DMS114 treated with DMSO at 0.1 percent for 48 hours (cell line): ENCODE results near the gene VAV1.
"Not testable (repeated sequence)": the region's sequence is repeated elsewhere in the genome, so short reads cannot be mapped to it uniquely, and the experiment has no call there.

Source experiments
- DNase-seq: peaks from one replicate; lab custom pipeline; 2025; ENCODE audit not compliant: unreplicated experiment; lab: John Stamatoyannopoulos, UW

Gene VAV1

DNA sequence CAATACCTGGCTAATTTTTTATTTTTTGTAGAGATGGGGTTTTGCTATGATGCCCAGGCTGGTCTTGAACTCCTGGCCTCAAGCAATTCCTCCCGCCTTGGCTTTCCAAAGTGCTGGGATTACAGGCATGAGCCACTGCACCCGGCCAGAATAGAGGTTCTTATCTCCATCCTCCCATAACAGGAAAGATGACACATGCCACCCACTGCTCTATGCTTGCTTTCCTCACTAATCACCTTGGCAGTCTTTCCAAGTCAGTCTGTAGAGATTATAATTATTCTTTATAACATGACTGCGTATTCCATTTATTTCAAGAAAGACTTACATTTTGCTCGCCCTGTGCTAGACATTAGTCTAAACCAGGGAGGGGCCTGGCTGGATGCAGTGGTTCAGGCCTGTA is 6.7 kb downstream of the VAV1 start:
- no peak for DNase-seq

DNA sequence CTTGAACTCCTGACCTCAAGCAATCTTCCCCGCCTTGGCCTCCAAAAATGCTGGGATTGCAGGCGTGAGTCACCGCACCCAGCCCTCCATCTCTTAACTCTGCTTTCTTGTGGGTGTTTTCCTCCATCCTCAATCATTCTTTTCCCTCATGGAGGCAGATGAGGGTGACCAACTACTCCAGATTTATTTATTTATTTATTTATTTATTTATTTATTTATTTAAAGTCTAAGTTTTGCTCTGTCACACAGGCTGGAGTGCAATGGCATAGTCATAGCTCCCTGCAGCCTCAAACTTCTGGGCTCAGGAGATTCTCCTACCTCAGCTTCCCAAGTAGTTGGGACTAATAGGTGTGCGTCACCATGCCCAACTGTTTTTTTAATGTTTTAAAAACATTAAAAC is 14.9 kb downstream of the VAV1 start:
- DNase-seq = no peak

DNA sequence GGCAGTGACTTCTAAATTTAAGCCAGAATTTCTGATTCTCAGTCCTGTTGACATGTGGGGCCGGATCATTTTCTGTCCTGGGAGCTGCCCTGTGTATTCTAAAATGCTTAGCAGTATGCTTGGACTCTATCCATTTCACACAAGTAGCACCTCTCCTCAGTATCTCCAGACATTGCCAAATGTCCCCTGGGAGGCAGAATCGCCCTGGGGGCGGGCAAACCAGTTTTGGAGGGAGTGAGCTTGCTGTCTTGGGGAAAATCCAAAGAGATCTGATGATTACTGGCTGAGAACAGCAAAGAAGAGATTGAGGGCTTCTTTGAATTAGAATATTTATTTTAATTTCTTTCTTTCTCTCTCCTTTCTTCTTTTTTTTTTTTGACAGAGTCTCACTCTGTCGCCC is 16.4 kb downstream of the VAV1 start:
- no peak for DNase-seq

DNA sequence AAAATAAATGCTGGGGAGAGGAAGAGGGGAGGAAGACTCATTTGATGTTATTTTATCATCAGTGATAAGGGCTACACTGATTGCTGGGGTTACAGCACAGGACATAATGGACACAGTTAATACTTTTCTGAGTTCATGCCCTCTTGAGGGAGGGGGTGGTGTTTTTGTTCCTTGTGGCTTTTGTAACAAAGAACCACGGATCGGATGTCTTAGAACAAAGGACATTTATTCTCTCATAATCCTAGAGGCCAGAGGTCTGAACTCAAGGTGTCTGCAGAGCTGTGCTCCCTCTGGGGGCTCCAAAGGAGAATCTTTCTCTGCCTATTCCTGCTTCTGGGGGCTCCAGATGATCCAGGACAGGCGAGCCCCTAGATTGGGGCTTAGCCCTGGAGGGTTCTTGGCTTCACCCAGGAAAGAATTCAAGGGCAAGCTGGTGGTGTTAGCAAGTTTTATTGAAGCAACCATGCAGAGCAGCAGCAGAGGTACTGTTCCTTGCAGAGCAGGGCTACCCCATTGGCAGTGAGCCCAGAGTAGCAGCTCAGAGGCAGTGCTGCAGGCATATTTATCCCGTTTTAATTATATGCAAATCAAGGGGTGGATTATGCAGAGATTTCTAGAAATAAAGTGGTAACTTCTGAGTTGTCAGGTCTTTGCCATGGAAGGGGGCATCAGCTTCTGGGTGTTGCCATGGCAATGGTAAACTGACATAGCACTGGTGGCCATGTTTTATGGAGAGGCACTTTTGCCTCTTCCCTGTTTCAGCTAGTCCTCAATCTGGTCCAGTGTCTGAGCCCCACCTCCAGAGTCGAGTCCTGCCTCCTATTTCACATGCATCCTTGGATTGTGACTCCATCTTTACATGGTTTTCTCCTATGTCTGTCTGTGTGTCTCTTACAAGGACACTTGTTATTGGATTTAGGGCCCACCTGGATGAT is 18.0 kb downstream of the VAV1 start:
- DNase-seq = no peak

DNA sequence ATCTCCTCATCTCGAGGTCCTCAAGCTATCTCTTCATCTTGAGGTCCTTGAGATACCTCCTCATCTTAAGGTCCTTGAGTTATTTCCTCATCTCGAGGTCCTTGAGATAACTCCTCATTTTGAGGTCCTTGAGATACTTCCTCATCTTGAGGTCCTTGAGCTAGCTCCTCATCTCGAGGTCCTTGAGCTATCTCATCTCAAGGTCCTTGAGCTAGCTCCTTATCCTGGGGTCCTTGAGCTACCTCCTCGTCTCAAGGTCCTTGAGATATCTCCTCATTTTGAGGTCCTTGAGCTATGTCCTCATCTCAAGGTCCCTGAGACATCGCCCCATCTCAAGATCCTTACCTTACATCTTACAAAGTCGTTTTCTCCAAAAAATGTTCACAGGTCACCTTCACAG is 18.7 kb downstream of the VAV1 start:
- no peak for DNase-seq

DNA sequence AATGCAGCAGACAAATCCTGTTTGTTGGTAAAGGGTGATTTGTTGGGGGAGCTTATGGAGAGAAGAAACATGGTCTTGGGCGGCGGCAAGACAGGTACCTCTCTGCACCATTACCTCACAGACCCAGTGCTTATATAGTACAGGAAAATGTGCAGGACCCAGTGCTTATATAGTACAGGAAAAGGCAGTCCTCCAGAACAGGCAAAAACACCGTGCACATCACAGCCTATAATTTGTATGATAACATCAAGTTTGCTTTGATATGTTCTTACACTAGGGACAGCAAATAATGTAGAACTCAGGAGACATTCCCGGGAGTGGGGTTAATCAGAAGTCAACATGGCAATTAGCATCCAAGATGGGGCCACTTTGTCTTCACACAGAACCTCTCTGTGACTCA is 20.9 kb downstream of the VAV1 start:
- DNase-seq = no peak

DNA sequence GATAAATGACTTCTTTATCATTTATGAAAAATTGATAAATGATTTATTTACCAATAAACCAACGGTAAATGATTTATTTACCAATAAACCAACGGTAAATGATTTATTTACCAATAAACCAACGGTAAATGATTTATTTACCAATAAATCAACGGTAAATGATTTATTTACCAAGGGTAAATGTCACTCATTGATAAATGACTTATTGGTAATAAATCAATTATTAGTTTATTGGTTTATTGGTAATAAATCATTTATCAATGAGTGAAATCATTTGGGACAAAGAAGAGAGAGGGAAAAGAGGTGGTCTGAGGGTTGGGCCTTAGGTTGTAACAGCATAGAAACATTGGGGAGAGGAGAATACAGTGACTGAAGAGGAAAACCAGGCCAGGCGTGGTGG is 21.5 kb downstream of the VAV1 start:
- no peak for DNase-seq

DNA sequence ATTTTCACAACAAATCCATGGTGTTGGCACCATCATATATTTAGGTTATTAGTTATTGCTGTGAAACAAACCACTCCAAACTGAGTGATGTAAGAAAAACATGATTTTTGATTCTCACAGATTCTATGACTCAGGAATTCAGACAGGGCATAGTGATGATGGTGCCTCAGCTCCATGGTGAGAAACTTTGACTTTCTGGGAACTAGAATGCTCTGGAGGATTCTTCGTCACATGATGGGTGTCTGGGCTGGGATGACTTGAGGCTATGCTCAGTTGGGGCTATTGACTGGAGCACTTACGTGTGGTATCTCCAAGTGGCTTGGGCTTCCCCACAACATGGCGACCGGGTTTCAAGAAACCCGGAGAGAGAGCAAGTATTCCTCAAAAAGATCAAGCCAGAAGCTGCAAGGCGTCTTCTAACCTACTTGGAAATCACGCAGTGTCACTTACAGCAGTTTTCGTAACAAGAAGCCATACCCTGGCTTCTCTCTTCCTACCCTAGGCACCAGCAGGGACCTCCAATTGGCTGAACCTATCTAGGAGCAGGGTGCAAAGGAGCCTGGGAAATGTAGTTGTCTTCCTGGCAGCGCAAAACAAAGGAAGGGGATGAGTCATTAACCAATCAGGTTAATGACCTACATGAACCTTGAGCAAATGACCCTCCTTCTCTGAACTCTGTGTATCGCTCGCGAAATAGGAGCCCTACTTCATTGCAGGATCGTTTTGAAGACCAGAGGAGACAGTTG is 22.4 kb downstream of the VAV1 start:
- DNase-seq = no peak

DNA sequence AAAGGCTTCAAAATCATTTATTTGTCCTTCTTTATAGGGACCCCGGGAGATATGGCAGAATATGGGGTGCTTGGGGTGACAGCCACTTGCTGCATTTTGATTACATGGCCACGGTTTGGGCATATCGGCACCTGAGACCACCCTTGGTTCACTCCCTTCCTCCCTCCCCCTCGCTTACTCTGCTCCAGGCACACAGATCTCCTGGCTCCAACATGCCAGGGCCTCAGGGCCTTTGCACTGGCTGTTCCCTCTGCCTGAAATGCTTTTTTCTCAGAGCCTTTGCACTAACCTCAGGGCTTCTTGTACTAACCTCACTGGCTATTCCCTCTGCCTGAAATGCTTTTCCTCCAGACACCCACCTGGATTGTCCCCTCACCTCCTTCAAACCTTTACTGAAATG is 23.8 kb downstream of the VAV1 start:
- DNase-seq = no peak

DNA sequence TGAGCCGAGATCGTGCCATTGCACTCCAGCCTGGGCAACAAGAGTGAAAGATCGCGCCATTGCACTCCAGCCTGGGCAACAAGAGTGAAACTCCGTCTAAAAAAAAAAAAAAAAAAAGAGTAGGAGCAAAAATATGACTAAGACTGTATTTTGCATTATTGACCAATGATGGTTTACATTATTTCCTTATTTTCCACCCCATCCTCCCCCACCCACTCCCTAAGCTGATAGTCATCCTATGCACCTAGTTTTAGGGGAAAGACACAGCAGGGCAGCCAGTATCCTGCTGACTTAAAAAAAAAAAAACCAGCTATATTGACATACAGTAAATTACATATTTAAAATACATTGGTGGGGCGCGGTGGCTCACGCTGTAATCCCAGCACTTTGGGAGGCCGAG is 25.1 kb downstream of the VAV1 start:
- DNase-seq = no peak

DNA sequence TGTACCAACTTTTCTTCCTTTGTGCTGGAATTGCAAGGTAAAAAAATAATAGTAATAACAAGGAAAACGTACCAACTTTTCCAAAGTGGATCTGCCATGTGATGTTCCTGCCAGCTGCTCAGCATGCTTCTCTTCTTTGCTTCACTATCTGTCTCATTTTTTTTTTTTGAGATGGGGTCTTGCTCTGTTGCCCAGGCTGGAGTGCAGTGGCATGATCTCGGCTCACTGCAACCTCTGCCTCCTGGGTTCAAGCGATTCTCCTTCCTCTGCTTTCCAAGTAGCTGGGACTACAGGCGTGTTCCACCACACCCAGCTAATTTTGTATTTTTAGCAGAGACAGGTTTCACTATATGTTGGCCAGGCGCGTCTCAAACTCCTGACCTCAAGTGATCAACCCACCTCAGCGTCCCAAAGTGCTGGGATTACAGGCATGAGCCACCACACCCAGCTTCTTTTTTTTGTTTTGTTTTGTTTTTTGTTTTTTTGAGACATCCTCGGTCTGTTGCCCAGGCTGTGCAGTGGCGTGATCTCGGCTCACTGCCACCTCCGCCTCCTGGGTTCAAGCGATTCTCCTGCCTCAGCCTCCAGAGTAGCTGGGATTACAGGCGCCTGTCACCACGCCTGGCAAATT is 27.8 kb downstream of the VAV1 start:
- DNase-seq = not testable (repeated sequence)

DNA sequence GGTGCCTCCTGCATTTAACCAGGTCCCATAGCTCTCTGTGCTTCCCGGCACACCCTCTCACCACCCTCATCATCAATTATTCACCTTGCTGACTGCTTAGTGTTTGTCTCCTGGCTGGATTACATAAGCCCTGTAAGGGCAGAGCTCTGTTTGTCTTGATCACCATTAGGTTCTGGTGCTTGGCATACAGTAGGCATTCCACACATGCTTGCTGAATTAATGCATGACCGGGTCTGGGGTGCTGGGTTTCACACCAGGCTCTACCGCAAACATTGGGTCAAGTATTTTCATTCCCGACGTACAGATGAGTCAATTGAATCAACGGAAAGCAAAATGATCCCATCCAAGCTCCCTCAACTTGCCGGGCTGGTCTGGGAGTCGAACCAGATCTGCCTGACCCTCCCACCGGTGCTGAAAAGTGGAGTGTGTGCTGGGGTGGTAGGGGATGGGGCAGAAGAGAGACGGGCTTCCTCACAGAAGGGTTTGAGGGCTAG is 28.5 kb downstream of the VAV1 start:
- no peak for DNase-seq

DNA sequence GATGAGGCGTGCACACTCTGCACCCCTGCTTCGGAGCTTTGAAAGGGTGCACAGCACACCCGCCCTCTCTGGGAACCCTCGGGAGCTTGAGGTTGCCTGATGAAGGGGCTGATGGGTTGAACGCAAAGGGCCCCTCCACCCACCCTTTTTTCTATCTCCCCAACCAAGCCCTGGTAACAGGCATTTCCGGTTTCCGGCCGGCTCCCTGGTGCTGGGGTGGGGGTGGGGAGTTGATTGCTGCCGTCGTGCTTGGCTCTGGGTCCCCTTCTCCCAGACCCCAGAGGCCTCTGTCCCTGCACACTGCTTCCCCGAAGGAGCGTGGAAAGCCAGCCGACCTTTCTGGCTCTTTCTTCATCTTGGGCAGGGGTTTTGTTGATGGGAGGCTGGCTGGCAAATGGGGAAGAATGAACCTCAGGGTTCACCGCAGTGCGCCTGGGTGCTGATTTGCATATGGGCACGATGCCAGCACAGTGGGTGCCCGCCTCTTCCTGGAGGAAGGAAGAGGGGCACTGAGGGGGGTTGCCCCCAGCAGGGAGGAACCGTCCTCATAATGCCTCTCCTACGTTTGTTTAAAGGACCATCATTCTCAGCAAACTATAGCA is 29.1 kb downstream of the VAV1 start:
- DNase-seq = no peak

DNA sequence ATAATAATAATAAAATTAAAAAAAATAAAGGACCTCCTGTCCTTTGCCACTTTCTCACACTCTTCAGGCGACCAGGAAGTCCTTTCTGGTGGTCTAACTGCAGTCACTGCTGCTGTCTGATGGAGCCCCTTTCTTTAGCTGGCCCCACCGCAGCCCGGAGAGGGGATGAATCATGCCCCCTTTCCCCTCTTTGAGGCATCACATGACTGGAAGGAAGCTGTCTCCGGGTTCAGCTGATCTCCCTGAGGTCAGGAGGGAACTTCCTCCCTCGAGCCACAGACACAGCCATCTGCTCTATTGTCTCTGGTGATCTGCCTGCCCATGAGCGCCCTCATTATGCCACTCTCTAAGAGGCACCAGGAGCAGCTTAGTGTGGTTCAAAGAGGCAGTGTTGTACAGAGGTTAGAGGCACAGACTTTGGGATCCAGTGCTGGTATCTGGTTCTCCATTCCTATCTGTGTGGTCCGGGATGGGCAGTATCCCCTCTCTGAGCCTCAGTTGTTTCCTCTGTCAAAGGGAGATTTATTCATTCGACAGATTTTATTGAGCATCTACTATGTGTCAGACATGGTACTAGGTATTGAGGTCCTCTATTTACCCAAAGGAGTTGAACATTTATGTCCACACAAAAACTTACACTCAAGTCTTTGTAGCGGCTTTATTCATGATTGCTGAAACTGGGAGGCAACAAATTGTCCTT is 30.0 kb downstream of the VAV1 start:
- no peak for DNase-seq

DNA sequence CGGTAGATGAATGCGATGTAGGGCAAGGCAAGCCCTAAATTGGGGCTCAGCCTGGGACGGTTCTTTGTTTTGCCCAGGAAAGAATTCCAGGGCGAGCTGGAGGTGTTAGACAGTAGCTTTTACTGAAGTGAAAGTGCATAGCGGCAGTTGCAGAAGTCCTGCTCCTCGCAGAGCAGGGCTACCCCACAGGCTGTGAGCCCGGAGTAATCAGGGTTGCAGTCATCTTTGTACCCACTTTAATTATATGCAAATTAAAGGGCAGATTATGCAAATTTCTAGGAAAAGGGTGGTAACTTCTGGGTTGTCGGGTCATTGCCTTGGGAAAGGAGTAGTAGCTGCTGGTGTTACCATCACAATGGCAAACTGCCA is 30.5 kb downstream of the VAV1 start:
- no peak for DNase-seq

DNA sequence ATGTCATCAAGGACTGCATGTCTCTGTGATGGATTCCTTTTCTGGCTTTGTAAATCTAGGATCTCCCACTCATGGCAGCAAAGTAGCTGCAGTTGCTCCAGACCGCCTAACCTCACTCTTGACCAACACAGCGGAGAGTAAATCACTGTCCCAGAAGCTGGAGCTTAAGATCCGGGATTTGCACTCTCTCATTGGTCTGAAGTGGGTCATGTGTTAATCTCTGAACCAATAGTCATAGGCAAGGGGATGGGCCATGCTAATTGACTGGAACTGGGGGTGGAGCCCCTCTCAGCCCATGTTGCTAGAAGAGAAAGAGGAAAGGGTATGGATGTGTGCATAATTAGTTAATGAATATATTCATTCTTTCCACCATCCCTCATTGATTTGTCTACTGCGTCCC is 34.0 kb downstream of the VAV1 start:
- DNase-seq = no peak

DNA sequence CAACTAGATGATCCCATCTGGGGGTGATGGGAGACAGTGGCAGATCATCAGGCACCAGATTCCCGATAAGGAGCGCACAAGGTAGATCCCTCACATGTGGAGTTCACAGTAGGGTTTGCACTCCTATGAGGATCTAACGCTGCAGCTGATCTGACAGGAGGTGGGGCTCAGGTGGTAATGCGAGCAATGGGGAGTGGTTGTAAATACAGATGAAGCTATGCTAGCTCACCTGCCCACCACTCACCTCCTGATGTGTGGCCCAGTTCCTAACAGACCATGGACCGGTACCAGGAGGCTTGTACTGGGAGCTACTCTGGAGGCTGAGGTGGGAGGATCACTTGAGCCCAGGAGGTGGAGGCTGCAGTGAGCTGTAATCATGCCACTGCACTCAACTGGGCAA is 34.8 kb downstream of the VAV1 start:
- DNase-seq = no peak

DNA sequence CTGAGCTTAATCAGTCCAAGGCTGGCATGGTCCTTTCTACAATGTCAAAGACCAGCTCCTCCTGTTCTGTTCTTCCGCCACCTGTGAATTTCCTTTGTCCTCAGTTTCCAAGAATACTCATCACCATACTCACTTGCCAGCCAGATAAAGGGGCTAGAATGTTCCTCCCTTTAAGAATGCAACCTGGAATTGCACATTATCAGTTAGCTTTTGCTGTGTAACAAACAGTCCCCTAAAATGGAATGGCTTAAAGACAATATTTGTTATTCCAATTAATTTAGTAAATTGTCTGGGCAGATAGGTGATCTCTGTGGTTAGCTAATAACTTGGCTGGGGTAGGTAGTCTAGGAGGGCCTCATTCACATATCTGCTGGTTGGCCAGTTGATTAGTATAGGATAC is 36.0 kb downstream of the VAV1 start:
- DNase-seq = no peak

DNA sequence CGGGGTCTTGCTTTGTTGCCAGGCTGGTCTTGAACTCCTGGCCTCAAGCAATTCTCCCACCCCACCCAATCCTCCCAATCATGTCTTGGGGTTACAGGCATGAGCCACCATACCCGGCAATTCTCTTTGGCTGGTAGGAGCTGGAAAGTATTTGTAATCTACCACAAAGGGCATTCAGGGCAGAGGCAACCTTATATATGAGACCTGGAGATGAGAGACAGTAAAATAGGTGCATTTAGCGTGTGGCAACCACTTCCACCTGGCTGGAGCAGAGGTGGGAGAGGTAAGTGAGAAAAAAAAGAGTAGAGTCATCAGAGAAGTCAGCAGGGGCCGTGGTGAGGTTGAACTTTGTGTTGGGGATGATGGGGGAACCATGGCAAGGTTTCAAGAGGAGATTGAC is 36.8 kb downstream of the VAV1 start:
- DNase-seq = no peak

DNA sequence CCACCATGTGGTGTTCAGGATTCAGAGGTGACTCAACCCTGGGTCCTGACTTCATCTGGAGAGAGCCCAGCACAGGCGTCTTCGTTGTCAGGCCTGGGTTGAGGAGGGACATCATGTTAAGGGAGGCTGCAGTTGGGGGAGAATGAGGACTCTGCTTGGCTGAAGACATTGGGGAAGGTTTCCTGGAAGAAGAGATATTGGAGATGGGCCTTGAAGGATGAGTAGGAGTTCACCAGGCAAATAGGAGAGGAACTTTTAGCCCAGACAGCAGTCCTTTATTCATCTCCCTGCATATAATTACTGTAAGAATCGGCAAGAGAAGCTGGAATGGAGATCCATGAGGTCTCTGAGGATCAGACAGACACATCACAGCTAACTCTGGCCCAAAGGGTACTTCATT is 38.9 kb downstream of the VAV1 start:
- no peak for DNase-seq

DNA sequence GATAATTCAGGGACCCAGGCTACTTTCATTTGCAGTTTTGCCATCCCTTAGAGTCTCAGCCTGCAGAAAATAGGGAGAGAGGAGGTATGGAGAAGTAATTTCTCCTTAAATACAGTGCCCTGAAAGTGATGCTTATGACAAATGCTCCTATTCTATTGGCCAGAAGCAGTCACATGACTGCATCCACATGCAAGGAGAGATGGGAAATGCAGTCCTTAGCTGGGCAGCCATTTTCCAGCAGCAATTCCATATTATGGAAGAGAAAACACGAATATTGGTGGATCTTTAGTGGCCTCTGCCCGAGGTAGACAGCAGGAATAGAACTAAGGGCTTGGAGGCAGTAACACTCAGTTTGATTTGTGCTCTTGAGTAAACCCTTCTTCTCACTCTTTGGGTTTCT is 39.4 kb downstream of the VAV1 start:
- DNase-seq = peak; percentile 38
